ENCODE measurements around the gene TRIM8. TPM values are rescaled to one million over a fixed set of nuclear protein-coding genes. Genes with fewer than 3 reads are reported as not detected.

Gene TRIM8
- total and polyA plus RNA-seq, 2 donors (not counting 3 experiments of a cell fraction or from before 2014, with no cell fraction given) = 74.1 to 114 TPM

DNA sequence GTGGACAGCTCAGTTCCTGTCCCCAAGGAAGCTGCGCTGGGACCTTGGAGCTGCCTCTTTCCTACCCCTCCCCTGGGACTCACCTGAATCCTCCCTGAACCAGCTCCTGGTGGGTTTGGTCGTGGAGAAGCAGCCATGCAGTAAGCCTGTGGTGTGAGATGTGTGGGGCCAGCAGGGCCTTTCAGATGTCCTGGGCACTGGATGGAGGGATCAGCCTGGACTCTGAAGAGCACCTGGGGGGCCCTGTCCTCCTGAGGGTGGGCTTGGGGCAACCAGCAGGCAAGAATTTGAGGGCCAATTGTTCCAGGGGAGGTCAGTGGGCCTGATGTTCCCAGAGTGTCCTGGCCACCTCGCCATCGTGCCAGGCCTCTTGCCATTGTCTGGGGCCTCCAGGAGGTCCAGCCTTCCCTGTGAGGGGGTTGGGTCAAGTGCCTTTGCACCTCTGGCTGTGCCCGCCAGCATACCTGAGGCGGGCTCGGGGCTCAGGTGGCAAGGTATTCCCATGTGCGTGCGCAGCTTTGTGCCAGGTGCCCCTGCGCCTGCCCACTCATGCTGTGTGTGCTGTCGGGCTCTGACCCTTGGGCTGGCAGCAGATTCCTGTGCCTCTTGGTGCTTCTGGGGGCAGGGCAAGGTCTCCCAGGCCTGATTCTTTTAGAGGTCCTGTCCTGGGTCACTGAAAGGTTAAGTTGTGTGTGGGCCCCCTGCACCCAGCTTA, 7.3 kb downstream of the TRIM8 start:
- DNase-seq (ENCODE audit: low read depth, low spot score) (no peak), FAIRE-seq (no peak)
- no peaks in the 10 kb centered on the region for H3K9me3 ChIP-seq (replicated peaks; ENCODE audit: control insufficient read depth, insufficient read depth, low read length)
- intact Hi-C loops (cut with micrococcal nuclease) = no loop called here
- H3K4me3 ChIP-seq (replicated peaks in 1 of 3; ENCODE audit: insufficient read depth in 1 of 3, low read depth in 1 of 3, low read length in 3 of 3) = no peak overlapping the region
- dilution Hi-C loops (cut with MboI; ENCODE audit: extremely low pct_ligation_motif_present, low sequenced_read_pairs) = no loop called here
- H3K27ac ChIP-seq (ENCODE audit: insufficient read depth, low read depth, low read length) = no peak overlapping the region
- H3K36me3 ChIP-seq (ENCODE audit: control insufficient read depth in 2 of 2, extremely low read depth in 1 of 2, insufficient read depth in 2 of 2, low read length in 2 of 2) = peaks cover 9 to 39% of the 10 kb centered on the region in 2 experiments
- H3K9me1 ChIP-seq (replicated peaks; ENCODE audit: control insufficient read depth, extremely low read depth, insufficient read depth, low read length) = no peaks in the 10 kb centered on the region
- H3K27me3 ChIP-seq (ENCODE audit: control insufficient read depth in 2 of 2, insufficient read depth in 2 of 2, low read length in 2 of 2) = no peaks in the 10 kb centered on the region
- POLR2A ChIA-PET = no interaction called here
- CTCF ChIA-PET = interaction anchor here (1.3 to 2.7 kb wide), 3 partner anchors 18 to 68 kb away, joined by 3 to 9 read pairs (median 6); no protein-coding TSS in a partner anchor
- no TSS peak for BruUV-seq (replicated peaks)
- no peak overlapping the region for H3K4me2 ChIP-seq (ENCODE audit: insufficient read depth, low read length)
- H3K9ac ChIP-seq (replicated peaks; ENCODE audit: extremely low read depth, insufficient read depth, low read length) = no peak overlapping the region
- TF ChIP-seq, protein P1, sequence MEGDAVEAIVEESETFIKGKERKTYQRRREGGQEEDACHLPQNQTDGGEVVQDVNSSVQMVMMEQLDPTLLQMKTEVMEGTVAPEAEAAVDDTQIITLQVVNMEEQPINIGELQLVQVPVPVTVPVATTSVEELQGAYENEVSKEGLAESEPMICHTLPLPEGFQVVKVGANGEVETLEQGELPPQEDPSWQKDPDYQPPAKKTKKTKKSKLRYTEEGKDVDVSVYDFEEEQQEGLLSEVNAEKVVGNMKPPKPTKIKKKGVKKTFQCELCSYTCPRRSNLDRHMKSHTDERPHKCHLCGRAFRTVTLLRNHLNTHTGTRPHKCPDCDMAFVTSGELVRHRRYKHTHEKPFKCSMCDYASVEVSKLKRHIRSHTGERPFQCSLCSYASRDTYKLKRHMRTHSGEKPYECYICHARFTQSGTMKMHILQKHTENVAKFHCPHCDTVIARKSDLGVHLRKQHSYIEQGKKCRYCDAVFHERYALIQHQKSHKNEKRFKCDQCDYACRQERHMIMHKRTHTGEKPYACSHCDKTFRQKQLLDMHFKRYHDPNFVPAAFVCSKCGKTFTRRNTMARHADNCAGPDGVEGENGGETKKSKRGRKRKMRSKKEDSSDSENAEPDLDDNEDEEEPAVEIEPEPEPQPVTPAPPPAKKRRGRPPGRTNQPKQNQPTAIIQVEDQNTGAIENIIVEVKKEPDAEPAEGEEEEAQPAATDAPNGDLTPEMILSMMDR (IDR thresholded peaks at IDR 0.05; ENCODE audit: extremely low read depth in 1 of 2, insufficient read depth in 1 of 2, low read depth in 1 of 2, low read length in 2 of 2) = no peak
- no peak for TF ChIP-seq FOS (IDR thresholded peaks at IDR 0.05; ENCODE audit: borderline replicate concordance, insufficient read depth, low read length)
- TF ChIP-seq, protein P2, sequence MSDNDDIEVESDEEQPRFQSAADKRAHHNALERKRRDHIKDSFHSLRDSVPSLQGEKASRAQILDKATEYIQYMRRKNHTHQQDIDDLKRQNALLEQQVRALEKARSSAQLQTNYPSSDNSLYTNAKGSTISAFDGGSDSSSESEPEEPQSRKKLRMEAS (IDR thresholded peaks at IDR 0.05; ENCODE audit: insufficient read depth, insufficient read length) = no peak
- no peak for TF ChIP-seq POLR2AphosphoS5 (IDR thresholded peaks at IDR 0.05; ENCODE audit: insufficient read depth, low read depth, low read length)
- no peak for TF ChIP-seq GATA2 (IDR thresholded peaks at IDR 0.05; ENCODE audit: insufficient read depth, insufficient read length, low read depth, low read length)
- no peak for TF ChIP-seq JUN (IDR thresholded peaks at IDR 0.05; ENCODE audit: borderline replicate concordance, insufficient read depth, insufficient read length, low read depth)
- no peak for TF ChIP-seq POLR2A (IDR thresholded peaks at IDR 0.05; ENCODE audit: low read depth, low read length)
- no peak for TF ChIP-seq MYC (IDR thresholded peaks at IDR 0.05; ENCODE audit: low read depth, low read length)
- no peak for TF ChIP-seq EZH2 (IDR thresholded peaks at IDR 0.05; ENCODE audit: borderline replicate concordance, low read depth, low read length, severe bottlenecking)
- no peak overlapping the region for H2AFZ ChIP-seq (ENCODE audit: low read depth, low read length)
- H3K4me1 ChIP-seq (ENCODE audit: control insufficient read depth, extremely low read depth, insufficient read depth, low read length) = peaks cover 43% of the 10 kb centered on the region
- no peaks in the 10 kb centered on the region for H4K20me1 ChIP-seq (replicated peaks; ENCODE audit: control insufficient read depth, extremely low read depth, insufficient read depth, low read length)
- H3K79me2 ChIP-seq (ENCODE audit: control insufficient read depth, insufficient read depth, low read length) = peaks cover 89% of the 10 kb centered on the region

Measured in endothelial cell of umbilical vein (primary cell).